ENCODE data around the gene DAGLA.

The DAGLA gene

DNA sequence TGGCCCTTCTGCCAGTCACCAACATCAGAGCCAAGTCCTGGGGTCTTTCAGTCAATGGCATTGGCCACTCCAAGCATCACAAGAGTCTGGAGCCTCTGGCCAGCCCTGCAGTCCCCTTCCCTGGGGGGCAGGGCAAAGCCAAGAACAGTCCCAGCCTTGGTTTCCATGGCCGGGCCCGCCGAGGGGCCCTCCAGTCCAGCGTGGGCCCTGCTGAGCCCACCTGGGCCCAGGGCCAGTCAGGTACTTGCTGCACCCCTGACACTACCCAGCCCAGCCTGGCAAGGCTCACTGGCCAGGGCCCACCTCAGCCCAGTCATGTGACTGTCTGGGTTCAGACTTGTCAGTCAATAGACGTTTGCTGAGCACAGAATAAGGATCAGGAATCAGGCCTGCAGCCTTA lies 101.4 kb downstream of the DAGLA start:
- H3K4me3 ChIP-seq (ENCODE audit: low read depth, low read length) = no peak overlapping the region
- TF ChIP-seq, protein P1, sequence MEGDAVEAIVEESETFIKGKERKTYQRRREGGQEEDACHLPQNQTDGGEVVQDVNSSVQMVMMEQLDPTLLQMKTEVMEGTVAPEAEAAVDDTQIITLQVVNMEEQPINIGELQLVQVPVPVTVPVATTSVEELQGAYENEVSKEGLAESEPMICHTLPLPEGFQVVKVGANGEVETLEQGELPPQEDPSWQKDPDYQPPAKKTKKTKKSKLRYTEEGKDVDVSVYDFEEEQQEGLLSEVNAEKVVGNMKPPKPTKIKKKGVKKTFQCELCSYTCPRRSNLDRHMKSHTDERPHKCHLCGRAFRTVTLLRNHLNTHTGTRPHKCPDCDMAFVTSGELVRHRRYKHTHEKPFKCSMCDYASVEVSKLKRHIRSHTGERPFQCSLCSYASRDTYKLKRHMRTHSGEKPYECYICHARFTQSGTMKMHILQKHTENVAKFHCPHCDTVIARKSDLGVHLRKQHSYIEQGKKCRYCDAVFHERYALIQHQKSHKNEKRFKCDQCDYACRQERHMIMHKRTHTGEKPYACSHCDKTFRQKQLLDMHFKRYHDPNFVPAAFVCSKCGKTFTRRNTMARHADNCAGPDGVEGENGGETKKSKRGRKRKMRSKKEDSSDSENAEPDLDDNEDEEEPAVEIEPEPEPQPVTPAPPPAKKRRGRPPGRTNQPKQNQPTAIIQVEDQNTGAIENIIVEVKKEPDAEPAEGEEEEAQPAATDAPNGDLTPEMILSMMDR (conservative IDR thresholded peaks at IDR 0.05; ENCODE audit: low read depth, low read length) = no peak
- no peak for DNase-seq (ENCODE audit: low read depth)

DNA sequence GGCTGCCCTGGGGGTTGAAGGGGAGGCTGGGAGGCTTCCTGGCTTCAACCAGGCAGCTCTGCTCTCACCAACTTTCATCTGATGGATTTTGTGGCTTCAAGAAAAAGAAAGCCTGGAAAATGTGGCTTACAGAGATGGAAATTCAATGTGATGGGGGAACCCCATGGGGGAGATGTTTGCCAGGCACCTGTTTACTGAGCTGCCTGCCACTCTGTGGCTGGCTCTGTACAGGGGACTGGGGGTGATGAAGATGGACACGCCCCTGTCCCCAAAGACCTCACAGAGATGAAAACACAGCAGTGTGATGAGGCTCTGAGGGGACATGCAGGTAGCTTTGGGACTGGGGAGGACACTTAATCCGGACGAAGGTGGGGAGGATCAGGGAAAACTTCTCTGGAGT lies 102.1 kb downstream of the DAGLA start:
- DNase-seq (ENCODE audit: low read depth) = no peak
- TF ChIP-seq, protein P1 (conservative IDR thresholded peaks at IDR 0.05; ENCODE audit: low read depth, low read length) = no peak
- H3K4me3 ChIP-seq (ENCODE audit: low read depth, low read length) = no peak overlapping the region

DNA sequence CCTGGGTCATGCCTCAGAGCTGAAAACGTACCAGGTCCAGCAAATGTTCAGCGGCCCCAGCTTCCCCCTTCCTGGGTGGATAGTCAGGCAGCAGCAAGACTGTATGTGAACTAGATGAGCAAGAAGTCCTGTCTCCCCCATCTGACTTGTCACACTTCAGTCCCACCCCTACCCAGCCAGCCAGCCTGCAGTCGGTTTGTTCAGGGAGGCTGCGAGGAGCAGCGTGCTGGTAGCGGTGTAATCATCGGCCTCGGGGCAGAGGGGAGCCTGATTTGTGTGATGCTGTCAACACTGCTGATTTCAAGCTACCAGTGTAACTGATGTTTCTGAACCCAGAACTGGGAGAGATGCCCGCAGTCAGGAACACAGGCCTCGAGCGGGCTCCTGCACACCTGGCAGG lies 102.7 kb downstream of the DAGLA start:
- no peak for DNase-seq (ENCODE audit: low read depth)
- TF ChIP-seq, protein P1 (conservative IDR thresholded peaks at IDR 0.05; ENCODE audit: low read depth, low read length) = no peak
- H3K4me3 ChIP-seq (ENCODE audit: low read depth, low read length) = no peak overlapping the region

DNA sequence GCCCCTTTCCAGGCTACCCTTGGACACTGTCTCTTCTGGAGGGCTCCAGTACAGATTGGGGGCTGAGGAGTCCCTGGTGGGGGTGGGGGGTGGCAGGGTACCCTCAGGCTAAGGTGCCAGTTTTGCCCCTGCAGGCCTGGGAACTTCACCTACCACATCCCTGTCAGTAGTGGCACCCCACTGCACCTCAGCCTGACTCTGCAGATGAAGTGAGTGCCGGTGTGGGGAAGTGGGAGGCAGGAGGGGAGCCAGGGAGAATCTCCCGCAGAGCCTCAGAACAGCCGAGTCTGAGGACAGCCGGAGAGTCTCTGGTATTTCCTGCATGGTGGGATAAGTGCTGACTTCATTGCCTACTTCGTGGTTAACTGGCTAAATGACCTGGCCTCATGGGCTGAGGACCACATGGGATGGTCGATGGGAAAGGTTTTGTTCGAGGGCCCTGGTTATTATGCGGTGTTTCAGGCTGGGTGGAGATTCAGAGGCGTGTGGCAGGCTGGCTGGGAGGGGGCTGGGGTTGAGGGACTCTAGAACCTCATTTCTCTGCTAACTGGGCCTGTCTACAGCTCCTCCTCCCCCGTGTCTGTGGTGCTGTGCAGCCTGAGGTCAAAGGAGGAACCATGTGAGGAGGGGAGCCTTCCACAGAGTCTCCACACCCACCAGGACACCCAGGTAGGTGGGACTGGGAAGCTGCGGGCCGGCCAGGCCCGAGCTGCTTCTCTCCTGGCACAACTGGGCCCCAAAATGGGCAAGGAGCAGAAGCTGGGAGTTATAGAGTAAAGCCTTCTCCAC lies 103.7 kb downstream of the DAGLA start:
- DNase-seq (ENCODE audit: low read depth) = peak; percentile 95
- no peak overlapping the region for H3K4me3 ChIP-seq (ENCODE audit: low read depth, low read length)
- TF ChIP-seq, protein P1 (conservative IDR thresholded peaks at IDR 0.05; ENCODE audit: low read depth, low read length) = no peak

DNA sequence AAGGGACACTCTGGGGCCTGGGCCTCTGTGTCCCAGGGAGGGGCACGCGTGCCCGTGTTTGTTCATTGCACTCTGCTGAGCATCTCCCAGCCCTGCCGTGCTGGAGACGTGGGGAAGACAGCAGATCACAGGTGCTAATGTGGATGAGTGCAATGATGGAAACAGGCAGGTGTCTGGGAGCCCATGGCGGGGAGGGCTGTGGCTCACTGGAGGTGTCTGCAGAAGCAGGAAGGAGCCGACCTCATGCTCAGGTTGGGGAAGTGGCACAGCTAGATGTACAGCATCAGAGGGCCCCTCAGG lies 104.3 kb downstream of the DAGLA start:
- no peak for DNase-seq (ENCODE audit: low read depth)
- TF ChIP-seq, protein P1 (conservative IDR thresholded peaks at IDR 0.05; ENCODE audit: low read depth, low read length) = no peak
- no peak overlapping the region for H3K4me3 ChIP-seq (ENCODE audit: low read depth, low read length)

DNA sequence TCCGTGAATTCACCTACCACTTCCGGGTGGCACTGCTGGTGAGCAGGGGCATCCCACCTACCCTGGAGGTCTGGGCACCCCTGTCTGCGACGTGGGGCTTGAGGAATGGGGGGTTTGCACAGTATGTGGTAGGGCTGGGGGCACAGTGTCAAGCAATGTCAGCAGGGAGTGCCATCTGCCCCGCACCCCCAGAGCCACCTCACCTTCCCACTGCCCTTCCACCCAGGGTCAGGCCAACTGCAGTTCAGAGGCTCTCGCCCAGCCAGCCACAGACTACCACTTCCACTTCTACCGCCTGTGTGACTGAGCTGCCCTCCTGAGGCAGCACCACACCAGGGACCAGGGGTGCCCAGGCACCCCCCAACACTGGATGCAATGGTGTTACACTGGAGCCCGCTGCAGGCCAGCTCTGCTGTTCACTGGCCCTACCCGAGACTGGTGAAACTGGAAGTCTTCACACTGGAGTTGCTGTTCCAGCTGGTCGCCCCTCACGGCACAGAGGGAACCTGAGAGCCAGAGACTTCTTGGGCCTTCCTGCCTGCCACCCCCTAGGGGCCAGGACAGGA lies 105.7 kb downstream of the DAGLA start:
- TF ChIP-seq, protein P1 (conservative IDR thresholded peaks at IDR 0.05; ENCODE audit: low read depth, low read length) = no peak

DNA sequence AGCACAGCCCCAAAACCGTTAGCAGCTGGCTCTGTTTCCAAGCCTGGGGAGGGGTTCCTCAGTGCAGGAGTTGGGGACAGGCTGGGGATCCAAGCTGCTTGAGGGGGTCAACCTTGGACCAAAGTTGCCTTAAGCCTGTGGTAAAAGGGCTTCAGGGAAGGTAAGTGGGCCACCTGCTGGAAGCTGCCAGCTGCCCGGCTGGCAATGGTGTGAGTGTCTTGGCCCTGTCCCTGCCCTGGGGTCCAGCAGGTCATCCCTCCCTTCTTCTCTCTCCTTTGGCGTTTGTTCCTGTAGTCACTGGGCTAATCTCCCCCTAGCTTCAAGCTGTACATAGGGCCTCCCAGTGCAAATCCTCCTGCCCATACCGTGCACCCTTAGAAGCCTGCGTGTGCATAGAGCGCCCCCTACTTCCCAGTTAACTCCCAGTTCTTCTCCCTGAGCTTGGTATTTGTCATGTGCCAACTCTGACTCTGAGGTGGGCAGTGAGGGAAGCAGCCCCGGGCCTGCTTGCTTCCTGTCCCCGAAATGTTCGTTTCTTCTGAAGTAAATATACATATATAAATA lies 107.8 kb downstream of the DAGLA start:
- H3K4me3 ChIP-seq (ENCODE audit: low read depth, low read length) = no peak overlapping the region
- peak; percentile 90 for DNase-seq (ENCODE audit: low read depth)
- TF ChIP-seq, protein P1 (conservative IDR thresholded peaks at IDR 0.05; ENCODE audit: low read depth, low read length) = peak; percentile 89

More for the DNA sequence above, 105.7 kb downstream of the DAGLA start:
- H3K4me3 ChIP-seq (ENCODE audit: low read depth, low read length) = no peak overlapping the region
- DNase-seq (ENCODE audit: low read depth) = no peak
